Testis (tissue), 3 donors: Measurements from ENCODE around the gene NOD2. TPM values are rescaled to one million over a fixed set of nuclear protein-coding genes. Genes with fewer than 3 reads are reported as not detected.

Experiments
- DNase-seq: peaks from one replicate; pipeline ENCODE4 v3.0.0-alpha.2; 2019
- H3K27ac ChIP-seq, 2 donors: fragments of 200-600 bp; sonication (generic); one replicate each; pipeline ENCODE4 v1.5.1; 2019
- H3K27me3 ChIP-seq: fragments of 200-600 bp; sonication (generic); one replicate; pipeline ENCODE4 v1.5.1; 2019
- H3K36me3 ChIP-seq: fragments of 200-600 bp; sonication (generic); one replicate; pipeline ENCODE4 v1.5.1; 2017; ENCODE audit warnings: low read depth; ENCODE audit errors: missing control alignments
- H3K4me1 ChIP-seq: fragments of 200-600 bp; sonication (generic); one replicate; pipeline ENCODE4 v1.5.1; 2019
- H3K4me3 ChIP-seq, 2 donors: fragments of 200-600 bp; sonication (generic); one replicate each; pipeline ENCODE4 v1.5.1; 2017 to 2019
- H3K9me3 ChIP-seq: fragments of 200-600 bp; sonication (generic); one replicate; pipeline ENCODE4 v1.5.1; 2017
- POLR2A ChIP-seq: fragments of 450-650 bp; IDR thresholded peaks from one replicate; pipeline ENCODE4 v1.6.1; 2017; ENCODE audit warnings: antibody characterized with exemption, mild to moderate bottlenecking, moderate library complexity
- WGBS, 2 donors: methylation state at CpG; one replicate each; pipeline ENCODE4 v1.1.5; 2018; 5-methylcytosine and 5-hydroxymethylcytosine counted together
- intact Hi-C: fragments of 100-400 bp; cut with DNase I; formaldehyde crosslinking; loops from one replicate; pipeline ENCODE4 v1.15.1; 2023; ENCODE audit warnings: low total_unique reads
- polyA plus RNA-seq: library from polyadenylated mRNA; stranded (reverse); fragments of 350-450 nt; fragmentation: Illumina TruSeq; extraction: RNeasy Lipid Tissue Mini Kit (QIAGEN cat#74804); gene quantifications from one replicate; pipeline ENCODE4 v1.2.3, GENCODE V29; 2014; ENCODE audit warnings: low read depth, low replicate concordance; ENCODE audit not compliant: insufficient read depth
- total RNA-seq, 2 donors: library from RNA; depleted of rRNA; stranded (reverse); fragments of >200 nt; gene quantifications; one replicate each; pipeline ENCODE4 v1.2.3, GENCODE V29; 2016
- TF ChIP-seq, protein P1 (sequence below), 3 experiments: fragments of 450-650 bp in 2 of 3; fragments of 200-600 bp in 1 of 3; sonication (generic) in 1 of 3; IDR thresholded peaks; one replicate each; pipeline ENCODE4 v1.5.1; 2016 to 2019; ENCODE audit warnings: antibody characterized with exemption in 3 of 3, mild to moderate bottlenecking in 2 of 3, moderate library complexity in 1 of 3

Gene NOD2
- total and polyA plus RNA-seq, 3 donors from 2014 or later, result 1.6 to 4.1 (median 1.7) TPM

DNA sequence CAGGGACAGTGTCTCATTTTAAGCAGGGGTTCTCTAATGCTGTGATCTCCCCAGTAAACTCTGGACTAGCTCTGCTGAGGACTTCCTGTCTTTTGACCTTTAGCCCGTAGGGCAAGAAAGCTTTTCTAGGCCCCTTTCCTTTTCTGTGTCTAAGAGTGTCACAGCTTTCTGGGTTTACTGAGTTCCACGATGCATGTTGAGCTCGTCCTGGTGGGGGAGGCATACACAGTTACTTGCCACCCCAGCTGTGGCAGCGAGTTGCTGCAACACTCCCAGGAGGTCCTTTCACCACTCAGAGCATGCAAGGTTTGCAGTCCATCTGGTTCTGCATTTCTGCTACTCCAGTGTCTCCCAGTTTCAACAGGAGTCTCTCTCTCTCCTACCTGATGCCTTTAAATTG lies 23.7 kb downstream of the NOD2 start:
- no peaks in the 10 kb centered on the region for H3K36me3 ChIP-seq
- H3K27me3 ChIP-seq, result no peaks in the 10 kb centered on the region
- H3K4me1 ChIP-seq, result no peaks in the 10 kb centered on the region
- H3K4me3 ChIP-seq, result no peak overlapping the region
- no peak for TF ChIP-seq POLR2A
- TF ChIP-seq, protein P1, sequence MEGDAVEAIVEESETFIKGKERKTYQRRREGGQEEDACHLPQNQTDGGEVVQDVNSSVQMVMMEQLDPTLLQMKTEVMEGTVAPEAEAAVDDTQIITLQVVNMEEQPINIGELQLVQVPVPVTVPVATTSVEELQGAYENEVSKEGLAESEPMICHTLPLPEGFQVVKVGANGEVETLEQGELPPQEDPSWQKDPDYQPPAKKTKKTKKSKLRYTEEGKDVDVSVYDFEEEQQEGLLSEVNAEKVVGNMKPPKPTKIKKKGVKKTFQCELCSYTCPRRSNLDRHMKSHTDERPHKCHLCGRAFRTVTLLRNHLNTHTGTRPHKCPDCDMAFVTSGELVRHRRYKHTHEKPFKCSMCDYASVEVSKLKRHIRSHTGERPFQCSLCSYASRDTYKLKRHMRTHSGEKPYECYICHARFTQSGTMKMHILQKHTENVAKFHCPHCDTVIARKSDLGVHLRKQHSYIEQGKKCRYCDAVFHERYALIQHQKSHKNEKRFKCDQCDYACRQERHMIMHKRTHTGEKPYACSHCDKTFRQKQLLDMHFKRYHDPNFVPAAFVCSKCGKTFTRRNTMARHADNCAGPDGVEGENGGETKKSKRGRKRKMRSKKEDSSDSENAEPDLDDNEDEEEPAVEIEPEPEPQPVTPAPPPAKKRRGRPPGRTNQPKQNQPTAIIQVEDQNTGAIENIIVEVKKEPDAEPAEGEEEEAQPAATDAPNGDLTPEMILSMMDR (IDR thresholded peaks at IDR 0.05), result no peak
- 74 to 84% methylated on average over 4 of the region's 4 CpGs for WGBS, 2 donors
- intact Hi-C loops, result no loop called here
- no peak for DNase-seq
- no peaks in the 10 kb centered on the region for H3K9me3 ChIP-seq
- H3K27ac ChIP-seq, result no peak overlapping the region

DNA sequence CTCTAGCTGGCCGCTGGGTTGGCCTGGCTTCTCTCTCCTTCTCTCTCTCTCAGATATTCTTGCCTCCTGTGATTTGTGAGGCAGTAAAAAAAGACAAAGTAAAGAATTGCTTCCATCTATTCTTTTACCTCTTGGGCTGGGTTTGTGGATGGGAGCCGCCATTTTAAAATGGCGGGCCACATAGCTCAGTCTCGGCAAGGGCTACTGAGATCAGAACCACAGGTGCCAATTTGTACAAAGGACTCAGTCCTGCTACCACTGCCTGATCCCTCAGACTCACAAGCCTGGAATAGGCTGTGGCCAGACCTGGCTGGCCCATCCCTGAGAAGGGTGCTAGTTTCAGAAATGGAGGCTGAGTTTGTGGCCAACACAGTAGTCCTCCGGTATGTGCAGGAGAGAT lies 24.1 kb downstream of the NOD2 start:
- Histone ChIP-seq H3K27ac (no peak overlapping the region), H3K36me3 (no peaks in the 10 kb centered on the region), H3K4me3 (no peak overlapping the region), H3K27me3 (no peaks in the 10 kb centered on the region), H3K9me3 (no peaks in the 10 kb centered on the region), H3K4me1 (no peaks in the 10 kb centered on the region)
- WGBS, 2 donors, result 86 to 93% methylated on average over 5 of the region's 5 CpGs
- no peak for DNase-seq
- TF ChIP-seq POLR2A, result no peak
- TF ChIP-seq, protein P1 (IDR thresholded peaks at IDR 0.05), result no peak
- intact Hi-C loops, result no loop called here

DNA sequence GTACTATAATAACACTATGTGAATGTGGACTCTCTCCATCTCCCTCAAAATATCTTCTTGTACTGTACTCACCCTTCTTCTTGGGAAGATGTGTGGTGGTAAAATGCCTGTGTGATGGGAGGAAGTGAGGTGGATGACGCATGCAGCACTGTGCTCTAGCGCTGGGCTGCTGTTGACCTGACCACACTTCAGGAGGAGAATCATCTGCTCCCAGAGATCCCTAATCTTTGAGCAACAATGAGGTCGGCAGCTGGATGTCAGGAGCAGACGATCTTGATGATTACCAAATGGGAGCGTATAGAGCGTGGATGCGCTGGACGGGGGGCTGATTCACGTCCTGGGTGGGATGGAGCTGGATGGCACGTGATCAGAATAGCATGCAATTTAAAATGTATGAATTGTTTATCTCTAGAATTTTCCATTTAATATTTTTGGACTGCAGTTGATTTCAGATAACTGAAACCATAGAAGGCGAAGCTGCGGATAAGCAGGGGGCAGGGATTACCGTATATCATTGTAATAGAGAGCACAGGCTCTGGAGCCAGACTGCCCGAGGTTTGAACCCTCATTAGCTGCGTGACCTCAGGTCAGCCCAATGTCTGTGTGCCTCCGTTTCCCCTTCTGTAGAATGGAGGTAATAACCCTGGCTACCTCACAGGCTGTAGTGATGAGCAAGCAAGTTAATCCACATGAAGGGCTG lies 24.8 kb downstream of the NOD2 start:
- Histone ChIP-seq H3K9me3 (no peaks in the 10 kb centered on the region), H3K4me3 (no peak overlapping the region), H3K4me1 (no peaks in the 10 kb centered on the region), H3K27ac (no peak overlapping the region), H3K36me3 (no peaks in the 10 kb centered on the region), H3K27me3 (no peaks in the 10 kb centered on the region)
- no peak for TF ChIP-seq POLR2A
- TF ChIP-seq, protein P1 (IDR thresholded peaks at IDR 0.05), result no peak
- intact Hi-C loops, result no loop called here
- no peak for DNase-seq
- 62 to 65% methylated on average over 16 of the region's 16 CpGs for WGBS, 2 donors

DNA sequence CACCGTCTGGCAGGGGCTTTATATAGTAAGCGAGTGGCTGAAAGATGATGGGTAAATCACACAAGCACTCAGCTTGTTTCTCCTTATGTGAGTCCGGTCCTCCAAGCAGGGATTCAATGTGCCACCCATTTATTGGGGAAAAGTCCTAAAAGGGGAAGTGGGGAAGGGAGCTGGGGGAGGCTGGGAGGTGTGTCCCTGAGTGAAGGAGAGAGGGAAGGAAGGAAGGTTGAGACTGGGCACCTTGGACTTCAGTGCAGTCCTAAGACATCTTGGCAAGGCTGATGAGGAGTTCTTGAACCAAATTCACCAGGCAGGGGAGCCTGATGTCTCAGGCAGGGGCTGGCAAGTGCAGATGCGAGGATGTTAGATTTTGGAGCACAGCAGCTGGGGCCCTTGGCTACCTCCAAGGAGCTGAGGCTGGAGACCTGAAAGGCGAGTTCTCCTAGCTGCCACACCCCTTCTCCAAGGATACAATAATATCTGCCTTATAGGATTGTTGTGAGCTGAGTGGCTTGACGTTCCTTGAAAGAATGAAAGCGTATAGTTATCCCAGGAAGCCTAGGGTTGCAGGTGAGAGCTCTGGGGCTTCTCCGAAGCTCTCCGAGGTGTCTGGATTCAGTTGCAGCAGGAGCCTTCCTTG lies 25.5 kb downstream of the NOD2 start:
- Histone ChIP-seq H3K4me3 (no peak overlapping the region), H3K9me3 (no peaks in the 10 kb centered on the region), H3K27me3 (no peaks in the 10 kb centered on the region), H3K36me3 (no peaks in the 10 kb centered on the region), H3K4me1 (no peaks in the 10 kb centered on the region), H3K27ac (no peak overlapping the region)
- intact Hi-C loops, result no loop called here
- TF ChIP-seq, protein P1 (IDR thresholded peaks at IDR 0.05), result no peak
- no peak for TF ChIP-seq POLR2A
- DNase-seq, result no peak
- WGBS, 2 donors, result 79 to 86% methylated on average over 9 of the region's 9 CpGs
